ENCODE data around the gene PLAAT2.
"Not testable (repeated sequence)": the region's sequence is repeated elsewhere in the genome, so short reads cannot be mapped to it uniquely, and the experiment has no call there.

Gene PLAAT2

DNA sequence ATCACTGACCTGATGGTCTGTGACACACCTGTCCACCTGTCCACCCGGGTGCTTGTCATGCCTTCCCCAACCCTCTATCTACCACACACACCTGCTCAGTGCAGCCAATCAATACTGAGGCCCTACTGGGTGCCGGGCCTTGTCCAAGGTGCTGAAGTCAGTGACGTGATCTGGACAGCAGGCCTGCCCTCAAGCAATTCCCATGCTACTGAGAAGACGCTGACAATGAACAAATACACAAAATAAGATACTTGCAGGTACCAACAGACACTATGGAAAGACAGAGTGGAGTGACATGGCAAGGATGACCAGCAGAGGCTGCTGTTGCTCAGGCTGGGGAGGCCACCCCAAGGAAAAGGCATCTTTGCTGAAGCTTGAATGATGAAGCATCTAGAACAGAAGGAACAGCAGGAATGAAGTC lies 29.8 kb upstream of the PLAAT2 start:
- ChIA-PET POLR2A (no interaction called here), CTCF (interaction anchor here (1.0 to 8.7 kb wide), 13 partner anchors 10 to 146 kb away, joined by 3 to 89 read pairs (median 6); no protein-coding TSS in a partner anchor)
- H3K4me3 ChIP-seq (ENCODE audit: low read depth, low read length) = no peak overlapping the region
- TF ChIP-seq, protein P1, sequence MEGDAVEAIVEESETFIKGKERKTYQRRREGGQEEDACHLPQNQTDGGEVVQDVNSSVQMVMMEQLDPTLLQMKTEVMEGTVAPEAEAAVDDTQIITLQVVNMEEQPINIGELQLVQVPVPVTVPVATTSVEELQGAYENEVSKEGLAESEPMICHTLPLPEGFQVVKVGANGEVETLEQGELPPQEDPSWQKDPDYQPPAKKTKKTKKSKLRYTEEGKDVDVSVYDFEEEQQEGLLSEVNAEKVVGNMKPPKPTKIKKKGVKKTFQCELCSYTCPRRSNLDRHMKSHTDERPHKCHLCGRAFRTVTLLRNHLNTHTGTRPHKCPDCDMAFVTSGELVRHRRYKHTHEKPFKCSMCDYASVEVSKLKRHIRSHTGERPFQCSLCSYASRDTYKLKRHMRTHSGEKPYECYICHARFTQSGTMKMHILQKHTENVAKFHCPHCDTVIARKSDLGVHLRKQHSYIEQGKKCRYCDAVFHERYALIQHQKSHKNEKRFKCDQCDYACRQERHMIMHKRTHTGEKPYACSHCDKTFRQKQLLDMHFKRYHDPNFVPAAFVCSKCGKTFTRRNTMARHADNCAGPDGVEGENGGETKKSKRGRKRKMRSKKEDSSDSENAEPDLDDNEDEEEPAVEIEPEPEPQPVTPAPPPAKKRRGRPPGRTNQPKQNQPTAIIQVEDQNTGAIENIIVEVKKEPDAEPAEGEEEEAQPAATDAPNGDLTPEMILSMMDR (IDR thresholded peaks at IDR 0.05; ENCODE audit: insufficient read depth, low read length, missing control alignments) = peak; percentile 82
- DNase-seq (ENCODE audit: low read depth, low spot score) = no peak

DNA sequence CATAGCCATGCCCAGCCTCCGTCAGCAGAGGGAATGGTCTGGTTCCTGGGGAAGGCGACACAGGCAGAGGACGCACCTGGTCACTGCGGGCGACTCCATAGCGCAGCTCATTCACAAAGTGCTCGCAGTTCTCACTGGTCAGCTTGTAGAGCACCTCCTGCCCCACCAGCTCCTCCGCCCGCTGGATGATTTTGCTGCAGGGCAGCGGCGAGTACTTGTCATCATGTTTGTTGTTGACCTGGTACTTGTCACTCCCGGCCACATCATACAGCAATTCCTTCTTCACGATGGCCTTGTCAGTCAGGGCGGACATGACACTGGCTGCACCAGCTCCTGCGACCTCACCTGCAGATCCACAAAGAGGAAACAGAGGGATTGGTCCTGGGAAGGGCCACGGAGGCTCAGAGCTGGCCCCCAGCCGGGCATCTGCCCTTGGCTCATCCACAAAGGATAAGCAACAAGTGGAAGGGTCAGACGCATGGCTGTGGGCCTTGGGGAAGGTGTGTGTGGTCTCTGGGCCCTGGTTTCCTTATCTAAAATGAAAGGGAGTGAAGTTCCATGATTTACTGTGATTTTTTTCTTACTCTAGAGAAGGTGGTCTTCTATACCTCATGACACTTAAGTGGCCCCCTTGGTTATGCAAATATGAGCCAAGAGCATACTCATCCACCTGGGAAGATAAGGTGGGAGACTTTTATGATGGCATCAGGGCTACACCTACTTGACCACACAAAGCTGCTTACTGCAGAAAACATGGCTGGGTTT lies 27.0 kb upstream of the PLAAT2 start:
- H3K4me3 ChIP-seq (ENCODE audit: low read depth, low read length) = no peak overlapping the region
- DNase-seq (ENCODE audit: low read depth, low spot score) = no peak
- ChIA-PET CTCF (interaction anchor here (8.7 kb wide), 1 partner anchor 46 kb away, joined by 89 read pairs; no protein-coding TSS in a partner anchor), POLR2A (no interaction called here)
- TF ChIP-seq, protein P1 (IDR thresholded peaks at IDR 0.05; ENCODE audit: insufficient read depth, low read length, missing control alignments) = no peak

- POLR2A ChIA-PET = no interaction called here
- no peak for DNase-seq (ENCODE audit: low read depth, low spot score)
- CTCF ChIA-PET = interaction anchor here (1.0 to 8.7 kb wide), 2 partner anchors 15 to 47 kb away, joined by 4 to 89 read pairs; no protein-coding TSS in a partner anchor
- H3K4me3 ChIP-seq (ENCODE audit: low read depth, low read length) = no peak overlapping the region
- TF ChIP-seq, protein P1 (IDR thresholded peaks at IDR 0.05; ENCODE audit: insufficient read depth, low read length, missing control alignments) = no peak
These were observed 25.8 kb upstream of the PLAAT2 start for GRCh38 chr11:63589000-63589399.

GRCh38 chr11:63586451-63587166 lies 23.4 kb upstream of the PLAAT2 start:
- TF ChIP-seq, protein P1 (IDR thresholded peaks at IDR 0.05; ENCODE audit: insufficient read depth, low read length, missing control alignments) = no peak
- CTCF ChIA-PET = no interaction called here
- H3K4me3 ChIP-seq (ENCODE audit: low read depth, low read length) = no peak overlapping the region
- POLR2A ChIA-PET = no interaction called here
- DNase-seq (ENCODE audit: low read depth, low spot score) = no peak

GRCh38 chr11:63583357-63583677 lies 20.1 kb upstream of the PLAAT2 start:
- ChIA-PET CTCF (interaction anchor here (0.8 to 2.1 kb wide), 2 partner anchors 10 to 52 kb away, joined by 3 to 11 read pairs; no protein-coding TSS in a partner anchor), POLR2A (no interaction called here)
- no peak overlapping the region for H3K4me3 ChIP-seq (ENCODE audit: low read depth, low read length)
- no peak for DNase-seq (ENCODE audit: low read depth, low spot score)
- TF ChIP-seq, protein P1 (IDR thresholded peaks at IDR 0.05; ENCODE audit: insufficient read depth, low read length, missing control alignments) = no peak

DNA sequence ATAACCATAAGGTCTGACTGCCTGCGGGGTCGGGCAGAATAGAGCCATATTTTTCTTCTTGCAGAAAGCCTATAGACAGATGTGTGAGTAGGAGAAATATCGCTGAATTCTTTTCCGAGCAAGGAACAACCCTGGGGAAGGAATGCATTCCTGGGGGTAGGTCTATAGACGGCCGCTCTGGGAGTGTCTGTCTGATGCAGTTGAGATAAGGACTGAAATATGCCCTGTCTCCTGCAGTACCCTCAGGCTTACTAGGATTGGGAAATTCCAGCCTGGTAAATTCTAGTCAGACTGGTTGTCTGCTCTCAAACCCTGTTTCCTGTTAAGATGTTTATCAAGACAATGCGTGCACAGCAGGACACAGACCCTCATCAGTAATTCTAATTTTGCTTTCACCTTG lies 18.0 kb upstream of the PLAAT2 start:
- CTCF ChIA-PET = interaction anchor here (1.8 kb wide), 1 partner anchor 11 kb away, joined by 5 read pairs; no protein-coding TSS in a partner anchor
- DNase-seq (ENCODE audit: low read depth, low spot score); H3K4me3 ChIP-seq (ENCODE audit: low read depth, low read length); POLR2A ChIA-PET: not testable (repeated sequence)

GRCh38 chr11:63578882-63579281 lies 15.7 kb upstream of the PLAAT2 start:
- DNase-seq (ENCODE audit: low read depth, low spot score); CTCF ChIA-PET; H3K4me3 ChIP-seq (ENCODE audit: low read depth, low read length); POLR2A ChIA-PET: not testable (repeated sequence)

Measured in AG04449 (cell line).